ENCODE results near the gene FIZ1.
"Not testable (repeated sequence)": the region's sequence is repeated elsewhere in the genome, so short reads cannot be mapped to it uniquely, and the experiment has no call there.

FIZ1 gene

GRCh38 chr19:55573929-55574328, 25.4 kb downstream of the FIZ1 start:
- not testable (repeated sequence) for DNase-seq (ENCODE audit: low spot score)

GRCh38 chr19:55569477-55569876, 29.8 kb downstream of the FIZ1 start:
- not testable (repeated sequence) for DNase-seq (ENCODE audit: low spot score)

DNA sequence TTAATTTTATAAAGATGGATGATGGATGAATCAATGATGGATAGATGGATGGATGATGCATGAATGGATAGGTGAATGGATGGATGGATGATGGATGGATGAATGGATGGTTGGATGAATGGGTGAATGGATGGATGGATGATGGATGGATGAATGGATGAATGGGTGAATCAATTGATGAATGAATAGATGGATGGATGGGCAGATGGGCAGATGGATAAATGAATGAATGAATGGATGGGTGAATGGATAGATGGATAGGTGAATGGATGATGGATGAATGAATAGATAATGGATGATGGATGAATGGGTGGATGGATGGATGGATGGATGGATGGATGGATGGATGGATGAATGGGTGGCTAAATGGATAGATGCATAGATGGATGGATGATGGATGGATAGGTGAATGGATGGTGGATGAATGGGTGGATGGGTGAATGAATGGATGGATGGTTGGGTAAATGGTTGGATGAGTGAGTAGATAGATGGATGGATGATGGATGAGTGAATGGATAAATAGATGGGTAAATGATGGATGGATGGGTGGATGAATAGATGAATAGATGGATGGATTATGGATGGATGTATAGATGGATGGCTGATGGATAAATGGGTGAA, 31.5 kb downstream of the FIZ1 start:
- no peak for DNase-seq (ENCODE audit: low spot score)

- no peak for DNase-seq (ENCODE audit: low spot score)
Observed at GRCh38 chr19:55566823-55567222, 32.5 kb downstream of the FIZ1 start.

DNA sequence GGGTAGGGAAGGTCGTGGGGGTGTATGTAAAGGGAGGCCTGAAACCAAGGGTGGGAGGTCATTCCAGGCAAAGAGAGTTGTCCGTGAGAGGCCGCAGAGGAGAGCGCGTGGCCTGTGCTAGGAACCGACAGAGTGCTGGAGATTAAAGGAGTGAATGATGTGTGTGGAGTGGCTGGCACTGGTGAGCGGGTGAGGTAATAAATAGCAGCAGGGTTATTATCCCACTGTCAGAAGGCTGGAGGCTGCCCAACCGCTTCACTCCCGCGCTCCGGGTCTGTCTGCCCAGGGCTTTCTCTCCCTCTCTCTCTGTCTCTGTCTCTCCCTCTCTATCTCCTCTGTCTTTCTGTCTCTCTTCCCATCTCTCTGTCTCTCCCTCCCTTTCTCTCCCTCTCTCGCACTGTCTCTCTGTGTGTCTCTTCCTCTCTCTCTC, 36.0 kb downstream of the FIZ1 start:
- DNase-seq (ENCODE audit: low spot score): no peak

DNA sequence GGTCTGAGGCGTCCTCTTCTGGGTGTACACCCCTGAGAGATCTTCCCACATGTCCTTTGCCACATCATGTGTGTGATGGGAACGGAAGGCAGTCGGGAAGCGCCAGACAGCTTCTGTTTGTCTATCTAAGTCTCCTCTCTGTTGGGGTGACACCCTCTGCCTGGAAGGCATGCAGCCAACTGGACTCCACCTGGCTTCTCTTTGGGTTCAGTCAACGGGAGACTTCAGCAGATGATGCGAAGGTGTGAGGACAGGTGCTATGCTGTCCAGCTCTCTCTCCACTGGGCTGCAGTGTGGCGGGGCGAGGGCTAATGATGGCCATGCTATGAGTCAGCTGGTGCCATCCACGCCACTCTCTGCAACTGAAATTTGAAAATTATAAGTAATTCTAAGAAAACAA, 39.6 kb downstream of the FIZ1 start:
- DNase-seq (ENCODE audit: low spot score): no peak

- no peak for DNase-seq (ENCODE audit: low spot score)
Observed at GRCh38 chr19:55554741-55555152, 44.6 kb downstream of the FIZ1 start.

- DNase-seq (ENCODE audit: low spot score): no peak
Observed at GRCh38 chr19:55554302-55554701, 45.0 kb downstream of the FIZ1 start.

DNA sequence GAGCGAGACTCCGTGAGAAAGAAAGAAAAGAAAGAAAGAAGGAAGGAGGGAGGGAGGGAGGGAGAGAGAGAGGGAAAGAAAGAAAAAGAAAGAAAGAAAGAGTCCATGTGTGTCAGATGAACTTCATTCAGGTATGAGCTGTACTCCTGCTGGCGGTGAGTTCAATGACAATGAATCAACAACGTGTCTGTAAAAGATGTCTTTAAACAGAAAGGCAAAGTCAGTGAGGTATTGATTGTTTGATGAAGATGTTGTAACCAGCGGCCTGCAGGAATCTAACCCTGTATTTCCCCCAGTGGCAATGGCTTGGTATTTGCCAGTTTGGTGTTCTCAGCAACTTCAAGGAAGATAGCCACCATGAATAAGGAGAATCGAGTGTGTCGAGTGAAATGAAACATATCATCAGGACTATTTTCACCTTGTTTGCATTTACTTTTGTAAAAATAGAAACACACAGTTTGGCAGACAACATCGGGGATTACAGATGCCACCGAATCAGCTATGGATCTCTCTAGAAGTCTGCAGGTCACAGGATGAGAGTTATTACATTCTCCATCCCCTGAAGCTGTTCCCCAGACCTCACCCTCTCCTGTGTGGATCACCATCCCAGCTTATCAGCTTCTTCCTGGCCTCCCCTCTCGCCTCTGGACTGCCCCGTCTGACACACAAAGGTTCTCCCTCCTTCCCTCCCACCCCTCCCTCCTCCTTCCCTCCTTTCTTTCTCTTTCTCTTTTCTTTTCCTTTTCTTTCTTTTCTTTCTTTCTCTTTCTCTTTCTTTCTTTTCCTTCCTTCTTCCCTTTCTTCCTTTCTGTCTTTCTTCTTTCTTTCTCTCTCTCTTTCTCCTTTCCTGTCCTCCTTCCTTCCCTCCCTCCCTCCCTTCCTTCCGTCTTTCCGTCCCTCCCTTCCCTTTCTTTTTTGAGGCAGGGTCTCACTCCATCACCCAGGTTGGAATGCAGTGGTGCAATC, 45.8 kb downstream of the FIZ1 start:
- no peak for DNase-seq (ENCODE audit: low spot score)

GRCh38 chr19:55552620-55553019, 46.7 kb downstream of the FIZ1 start:
- DNase-seq (ENCODE audit: low spot score): no peak

DNA sequence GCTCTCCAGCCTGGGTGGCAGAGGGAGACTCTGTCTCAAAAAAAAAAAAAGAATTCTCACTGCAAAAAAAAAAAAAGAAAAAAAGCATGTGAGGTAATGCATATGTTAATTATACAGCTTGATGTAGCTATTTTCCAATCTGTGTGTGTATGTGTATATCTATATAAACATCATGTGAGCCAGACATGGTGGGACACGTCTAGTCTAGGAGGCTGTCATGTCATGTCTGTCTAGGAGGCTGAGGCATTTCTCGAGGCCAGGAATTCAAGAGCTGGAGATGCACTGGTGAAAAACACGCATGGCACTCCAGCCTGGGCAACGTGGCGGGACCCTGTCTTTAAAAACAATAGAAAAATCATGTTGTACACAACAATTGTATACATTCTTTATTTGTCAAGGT, 47.1 kb downstream of the FIZ1 start:
- DNase-seq (ENCODE audit: low spot score): no peak

DNA sequence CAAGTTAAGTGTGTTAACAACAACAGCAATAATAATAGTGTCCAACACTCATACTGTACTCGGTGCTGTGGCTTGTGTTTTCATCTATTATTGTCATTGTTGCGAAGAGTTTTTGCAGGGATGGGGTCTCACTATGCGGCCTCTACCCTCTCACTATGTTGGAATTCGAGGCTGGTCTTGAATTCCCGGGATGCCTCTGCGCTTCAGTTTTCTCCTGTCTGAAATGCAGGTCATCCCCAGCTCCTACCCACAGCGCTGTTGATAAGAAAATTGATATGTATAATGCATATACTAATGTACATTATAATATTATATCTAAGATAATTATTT, 49.0 kb downstream of the FIZ1 start:
- no peak for DNase-seq (ENCODE audit: low spot score)

GRCh38 chr19:55549500-55550320, 49.6 kb downstream of the FIZ1 start:
- DNase-seq (ENCODE audit: low spot score): peak; percentile 59

DNA sequence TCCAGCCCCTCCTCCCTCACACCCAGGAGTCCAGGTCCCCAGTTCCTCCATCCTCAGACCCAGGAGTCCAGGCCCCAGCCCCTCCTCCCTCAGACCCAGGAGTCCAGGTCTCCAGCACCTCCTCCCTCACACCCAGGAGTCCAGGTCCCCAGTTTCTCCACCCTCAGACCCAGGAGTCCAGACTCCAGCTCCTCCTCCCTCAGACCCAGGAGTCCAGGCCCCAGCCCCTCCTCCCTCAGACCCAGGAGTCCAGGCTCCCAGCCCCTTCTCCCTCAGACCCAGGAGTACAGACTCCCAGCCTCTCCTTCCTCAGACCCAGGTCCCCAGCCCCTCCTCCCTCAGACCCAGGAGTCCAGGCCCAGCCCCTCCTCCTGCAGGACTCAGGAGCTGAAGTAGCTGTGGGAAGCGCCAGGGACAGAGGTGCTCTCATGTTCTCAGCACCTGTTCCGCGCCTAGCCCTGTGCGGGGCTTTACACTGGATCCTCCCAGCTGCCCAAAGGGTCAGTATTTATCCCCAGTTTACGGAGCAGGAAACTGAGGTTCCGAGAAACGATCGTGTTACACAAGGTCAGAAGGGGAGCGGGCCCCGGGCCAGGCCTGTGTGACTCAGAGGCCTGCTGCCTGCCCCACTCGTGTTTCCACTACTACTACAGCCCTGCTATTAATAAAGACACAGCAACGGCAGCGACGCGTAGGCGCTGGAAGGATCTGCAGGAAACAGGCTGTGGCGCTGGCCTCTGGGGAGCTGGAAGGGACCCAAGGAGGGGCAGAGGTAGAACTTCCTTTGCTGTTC, 52.3 kb downstream of the FIZ1 start:
- no peak for DNase-seq (ENCODE audit: low spot score)

DNA sequence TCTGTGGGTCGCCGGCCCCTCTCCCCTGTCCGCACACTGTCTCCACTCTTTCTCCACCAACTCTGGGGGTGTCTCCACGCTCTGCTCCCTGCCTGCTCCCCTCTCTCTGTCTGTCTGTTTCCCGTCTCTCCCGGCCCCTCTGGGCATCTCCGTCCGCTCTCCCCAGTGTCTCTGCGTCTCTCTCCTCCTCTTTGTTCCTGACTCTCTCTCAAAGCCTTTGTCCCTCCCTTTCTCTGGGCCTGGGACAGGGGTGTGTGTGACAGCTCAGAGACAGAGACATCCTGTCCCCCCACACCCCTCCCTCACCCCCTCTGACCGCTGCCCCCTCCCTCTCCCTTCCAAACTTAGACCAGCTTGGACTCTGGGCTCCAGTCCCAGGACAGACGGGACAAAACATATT, 53.3 kb downstream of the FIZ1 start:
- DNase-seq (ENCODE audit: low spot score): no peak

GRCh38 chr19:55545443-55545842, 53.9 kb downstream of the FIZ1 start, which contains the start of gene SBK3:
TSS of gene SBK3 (minus strand) at chr19:55545543. CDS start at chr19:55545543, 0 bp downstream.
- DNase-seq (ENCODE audit: low spot score): no peak

GRCh38 chr19:55544776-55545439, 54.4 kb downstream of the FIZ1 start:
- DNase-seq (ENCODE audit: low spot score): no peak

DNA sequence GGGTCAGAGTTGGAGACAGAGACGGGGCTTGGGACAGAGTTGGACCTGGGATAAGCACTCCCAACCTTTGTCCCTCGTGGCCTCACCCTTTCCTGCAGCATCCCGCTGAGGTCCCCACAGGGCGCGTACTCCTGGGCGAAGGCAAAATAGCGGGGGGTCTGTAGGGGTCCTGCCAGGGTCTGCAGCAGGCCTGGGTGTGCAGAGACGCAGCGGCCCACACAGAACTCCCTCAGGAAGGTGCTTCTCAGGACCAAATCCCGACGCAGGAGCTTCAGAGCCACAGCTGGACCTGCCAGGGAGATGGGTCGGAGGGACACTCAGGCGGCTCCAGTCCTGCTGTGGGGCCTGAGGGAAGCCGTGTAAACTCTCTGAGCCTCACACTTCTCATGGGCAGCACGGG, 55.3 kb downstream of the FIZ1 start:
- DNase-seq (ENCODE audit: low spot score): no peak

DNA sequence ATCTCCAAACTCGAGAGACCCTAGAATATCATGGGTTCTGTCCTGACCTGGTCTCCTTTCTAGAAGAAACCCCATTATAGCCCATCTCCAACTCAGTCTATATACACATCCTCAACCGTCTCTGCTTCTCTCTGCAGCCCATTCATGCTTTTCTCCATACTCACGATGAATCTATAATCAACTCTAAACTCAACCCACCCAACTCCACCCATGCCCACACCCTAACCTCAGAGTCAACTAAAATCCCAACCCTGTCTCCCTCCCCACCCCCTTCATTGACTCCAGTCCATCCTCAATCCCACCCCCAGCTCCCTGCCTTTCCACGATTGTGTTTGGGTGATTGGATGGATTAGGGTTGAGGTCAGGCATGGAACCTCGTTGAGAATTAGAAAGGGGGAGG, 55.8 kb downstream of the FIZ1 start:
- DNase-seq (ENCODE audit: low spot score): no peak

- DNase-seq (ENCODE audit: low spot score): no peak
Observed at GRCh38 chr19:55542292-55542855, 56.9 kb downstream of the FIZ1 start.
